H1 (cell line): ENCODE data around the gene THOC7. TPM values are rescaled to one million over a fixed set of nuclear protein-coding genes. Genes with fewer than 3 reads are reported as not detected.

Experiments used
- CTCF ChIA-PET: fragments of 300-600 bp; sonication (Branson Sonifier 250); formaldehyde crosslinking; loops from one replicate; lab custom pipeline; 2021; ENCODE audit not compliant: partially characterized antibody; lab: Charles Lee
- POLR2A ChIA-PET: fragments of 300-600 bp; sonication (Branson Sonifier 250); formaldehyde crosslinking; loops from one replicate; lab custom pipeline; 2021; ENCODE audit warnings: inconsistent platforms; ENCODE audit not compliant: partially characterized antibody; lab: Charles Lee
- DNase-seq, 2 experiments: peaks; one replicate each; pipeline versions ENCODE4 v3.0.0 to v3.0.0-alpha.2; 2010 to 2022; ENCODE audit warnings: low spot score in 2 of 2, low read depth in 1 of 2, mixed read lengths in 1 of 2
- FAIRE-seq: peaks from 2 replicates; lab custom pipeline; 2011; peaks lifted over from hg19 to GRCh38; lab: Jason Lieb, UNC
- H2AFZ ChIP-seq: 2 replicates; pipeline ENCODE4 v1.8.1; 2012; ENCODE audit warnings: low read length, inconsistent platforms
- H2AK5ac ChIP-seq: 2 replicates; pipeline ENCODE4 v1.6.1; 2013; ENCODE audit warnings: low read depth, low read length
- H2BK120ac ChIP-seq: replicated peaks from 2 replicates; pipeline ENCODE3; 2013; ENCODE audit warnings: low read depth, low read length, inconsistent platforms
- H2BK12ac ChIP-seq: 2 replicates; pipeline ENCODE4 v1.6.1; 2013; ENCODE audit warnings: low read depth, low read length
- H2BK15ac ChIP-seq: 2 replicates; pipeline ENCODE4 v1.6.1; 2013; ENCODE audit warnings: low read length
- H2BK20ac ChIP-seq: 2 replicates; pipeline ENCODE4 v1.6.1; 2013; ENCODE audit warnings: low read length
- H2BK5ac ChIP-seq: 2 replicates; pipeline ENCODE4 v1.6.1; 2013; ENCODE audit warnings: low read depth, low read length
- H3K14ac ChIP-seq: 2 replicates; pipeline ENCODE4 v1.6.1; 2013; ENCODE audit warnings: inconsistent platforms; ENCODE audit not compliant: insufficient read length
- H3K18ac ChIP-seq: 2 replicates; pipeline ENCODE4 v1.6.1; 2013; ENCODE audit warnings: low read length; ENCODE audit errors: extremely low read depth
- H3K23ac ChIP-seq: 2 replicates; pipeline ENCODE4 v1.6.1; 2013; ENCODE audit warnings: inconsistent platforms; ENCODE audit not compliant: insufficient read length
- H3K23me2 ChIP-seq: 2 replicates; pipeline ENCODE4 v1.6.1; 2013; ENCODE audit warnings: low read depth, low read length
- H3K27ac ChIP-seq: 2 replicates; pipeline ENCODE4 v1.6.1; 2011; ENCODE audit warnings: low read depth, low read length, inconsistent platforms
- H3K27me3 ChIP-seq, 4 experiments: replicated peaks in 1 of 4; 1 replicate in 1 of 4; 2 replicates in 3 of 4; pipeline versions ENCODE4 v1.6.1 to v1.8.1; 2011 to 2013; ENCODE audit warnings: low read length in 3 of 4, mild to moderate bottlenecking in 3 of 4, inconsistent platforms in 2 of 4, mixed read lengths in 2 of 4, moderate library complexity in 1 of 4; ENCODE audit not compliant: control insufficient read depth in 3 of 4, insufficient read depth in 3 of 4; ENCODE audit errors: extremely low read depth in 1 of 4
- H3K36me3 ChIP-seq, 4 experiments: 2 replicates each; pipeline versions ENCODE4 v1.6.1 to v1.8.1; 2011 to 2013; ENCODE audit warnings: mild to moderate bottlenecking in 4 of 4, low read length in 3 of 4, moderate library complexity in 2 of 4, control low read depth in 1 of 4, inconsistent platforms in 1 of 4; ENCODE audit not compliant: insufficient read depth in 4 of 4, control insufficient read depth in 2 of 4
- H3K4ac ChIP-seq: replicated peaks from 2 replicates; pipeline ENCODE3; 2013; ENCODE audit warnings: low read length, low read depth, mixed read lengths, inconsistent platforms; ENCODE audit not compliant: insufficient read length
- H3K4me1 ChIP-seq, 4 experiments: replicated peaks in 1 of 4; 1 replicate in 1 of 4; 2 replicates in 3 of 4; pipeline versions ENCODE4 v1.6.1 to v1.8.1; 2011 to 2013; ENCODE audit warnings: low read length in 3 of 4, inconsistent platforms in 2 of 4, mixed read lengths in 1 of 4; ENCODE audit not compliant: insufficient read depth in 4 of 4, control insufficient read depth in 3 of 4
- H3K4me2 ChIP-seq, 2 experiments: 2 replicates each; pipeline versions ENCODE4 v1.6.1 to v1.8.1; 2011 to 2013; ENCODE audit warnings: low read depth in 2 of 2, low read length in 2 of 2, control low read depth in 1 of 2, inconsistent platforms in 1 of 2, mild to moderate bottlenecking in 1 of 2; ENCODE audit not compliant: insufficient read depth in 1 of 2
- H3K4me3 ChIP-seq, 4 experiments: fragments of 200-600, 300-600 bp in 1 of 4; sonication (generic), shearing (Covaris generic), sonication (Bioruptor Twin) in 1 of 4; 2 replicates each; pipeline versions ENCODE4 v1.5.1 to v1.8.1; 2011 to 2016; ENCODE audit warnings: low read length in 4 of 4, low read depth in 3 of 4, control low read depth in 2 of 4, inconsistent platforms in 2 of 4, mild to moderate bottlenecking in 2 of 4, mixed read lengths in 1 of 4, moderate library complexity in 1 of 4; ENCODE audit not compliant: insufficient read depth in 2 of 4; ENCODE audit errors: extremely low read depth in 1 of 4
- H3K56ac ChIP-seq: replicated peaks from 2 replicates; pipeline ENCODE3; 2013; ENCODE audit warnings: low read depth, mild to moderate bottlenecking, mixed read lengths, low read length, inconsistent platforms; ENCODE audit not compliant: insufficient read length
- H3K79me1 ChIP-seq: 2 replicates; pipeline ENCODE4 v1.6.1; 2013; ENCODE audit warnings: low read depth, low read length, control low read depth
- H3K79me2 ChIP-seq, 2 experiments: 2 replicates each; pipeline versions ENCODE4 v1.6.1 to v1.8.1; 2012 to 2013; ENCODE audit warnings: low read length in 2 of 2, mild to moderate bottlenecking in 2 of 2, inconsistent platforms in 1 of 2; ENCODE audit not compliant: insufficient read depth in 2 of 2, control insufficient read depth in 1 of 2
- H3K9ac ChIP-seq, 4 experiments: replicated peaks in 1 of 4; 1 replicate in 1 of 4; 2 replicates in 3 of 4; pipeline versions ENCODE4 v1.6.1 to v1.8.1; 2011 to 2013; ENCODE audit warnings: low read depth in 3 of 4, low read length in 3 of 4, control low read depth in 2 of 4, mild to moderate bottlenecking in 2 of 4, moderate library complexity in 2 of 4, inconsistent platforms in 1 of 4; ENCODE audit errors: extremely low read depth in 1 of 4
- H3K9me3 ChIP-seq, 2 experiments: 2 replicates each; pipeline versions ENCODE4 v1.6.1 to v1.8.1; 2012 to 2013; ENCODE audit warnings: mild to moderate bottlenecking in 2 of 2, moderate library complexity in 2 of 2, control low read depth in 1 of 2, inconsistent platforms in 1 of 2, low read depth in 1 of 2, low read length in 1 of 2, mixed read lengths in 1 of 2; ENCODE audit not compliant: insufficient read depth in 2 of 2
- H4K20me1 ChIP-seq, 2 experiments: replicated peaks in 1 of 2; 2 replicates each; pipeline versions ENCODE3 to v1.8.1; 2011 to 2013; ENCODE audit warnings: inconsistent platforms in 2 of 2, low read length in 2 of 2, mild to moderate bottlenecking in 1 of 2; ENCODE audit not compliant: insufficient read depth in 2 of 2, control insufficient read depth in 1 of 2
- H4K5ac ChIP-seq: 2 replicates; pipeline ENCODE4 v1.6.1; 2013; ENCODE audit warnings: low read length, low read depth, mixed read lengths, inconsistent platforms; ENCODE audit not compliant: insufficient read length
- H4K8ac ChIP-seq: 2 replicates; pipeline ENCODE4 v1.8.0; 2013; ENCODE audit warnings: mild to moderate bottlenecking, moderate library complexity, low read length, inconsistent platforms; ENCODE audit not compliant: insufficient read depth; ENCODE audit errors: extremely low read depth
- H4K91ac ChIP-seq: replicated peaks from 2 replicates; pipeline ENCODE3; 2013; ENCODE audit warnings: low read length, mixed read lengths, inconsistent platforms; ENCODE audit not compliant: insufficient read length
- CEBPB ChIP-seq: IDR thresholded peaks from 2 replicates; pipeline ENCODE4 v1.6.1; 2012; ENCODE audit warnings: low read depth, low read length
- E2F6 ChIP-seq: IDR thresholded peaks from 2 replicates; pipeline ENCODE4 v1.6.1; 2012; ENCODE audit warnings: inconsistent platforms
- FOSL1 ChIP-seq: IDR thresholded peaks from 2 replicates; pipeline ENCODE4 v1.6.1; 2011; ENCODE audit warnings: mild to moderate bottlenecking, low read depth, low read length, moderate library complexity; ENCODE audit not compliant: insufficient read depth
- KDM4A ChIP-seq: IDR thresholded peaks from one replicate; pipeline ENCODE4 v1.7.1; 2012; ENCODE audit warnings: low read depth, mild to moderate bottlenecking, moderate library complexity, low read length, inconsistent platforms; ENCODE audit not compliant: severe bottlenecking
- SIN3A ChIP-seq, 2 experiments: IDR thresholded peaks in 1 of 2; conservative IDR thresholded peaks in 1 of 2; 2 replicates each; pipeline ENCODE4 v1.6.1; 2011 to 2012; ENCODE audit warnings: low read length in 2 of 2, improper control_type of control experiment in 1 of 2, low read depth in 1 of 2, mild to moderate bottlenecking in 1 of 2
- USF2 ChIP-seq: IDR thresholded peaks from 2 replicates; pipeline ENCODE4 v1.6.1; 2011; ENCODE audit warnings: low read length, improper control_type of control experiment
- WGBS, 2 experiments: shearing (Covaris generic) in 1 of 2; methylation state at CpG; one replicate each; pipeline versions ENCODE4 v1.1.6 to v1.1.7; 2013 to 2015; ENCODE audit warnings: low lambda C conversion rate in 2 of 2, mixed read lengths in 2 of 2, inconsistent platforms in 1 of 2, low coverage in 1 of 2, missing lambda C conversion rate in 1 of 2; ENCODE audit not compliant: insufficient replicate concordance in 2 of 2, insufficient coverage in 1 of 2, insufficient read length in 1 of 2; ENCODE audit errors: extremely low coverage in 1 of 2, missing lambda C conversion rate in 1 of 2; 5-methylcytosine and 5-hydroxymethylcytosine counted together
- polyA plus RNA-seq, 7 experiments: library from polyadenylated mRNA; depleted of rRNA in 3 of 7; stranded (reverse) in 5 of 7; unstranded in 2 of 7; fragments of >200 nt in 5 of 7; fragments of 200-250 nt in 2 of 7; gene quantifications; 1 replicate in 5 of 7; 2 replicates in 1 of 7; 4 replicates in 1 of 7; pipeline versions ENCODE4 v1.2.1 to v1.2.3, GENCODE V29; 2011 to 2013; ENCODE audit warnings: missing spikeins in 2 of 7, mixed read lengths in 2 of 7
- total RNA-seq: library from RNA; stranded (reverse); fragmentation: NEBNext Ultra II Directional; extraction: Animal tissue kit (Norgen Biotek cat#: 25700); gene quantifications from 2 replicates; pipeline ENCODE4 v1.2.1, GENCODE V29; 2021
- TF ChIP-seq, protein P1 (sequence below): IDR thresholded peaks from 2 replicates; pipeline ENCODE4 v1.6.1; 2012; ENCODE audit warnings: inconsistent platforms

Gene THOC7
- total and polyA plus RNA-seq, 2 of the 8 experiments (the other 6 are each of a cell fraction or from before 2014, with no cell fraction given), result 18.7 to 74.0 TPM

DNA sequence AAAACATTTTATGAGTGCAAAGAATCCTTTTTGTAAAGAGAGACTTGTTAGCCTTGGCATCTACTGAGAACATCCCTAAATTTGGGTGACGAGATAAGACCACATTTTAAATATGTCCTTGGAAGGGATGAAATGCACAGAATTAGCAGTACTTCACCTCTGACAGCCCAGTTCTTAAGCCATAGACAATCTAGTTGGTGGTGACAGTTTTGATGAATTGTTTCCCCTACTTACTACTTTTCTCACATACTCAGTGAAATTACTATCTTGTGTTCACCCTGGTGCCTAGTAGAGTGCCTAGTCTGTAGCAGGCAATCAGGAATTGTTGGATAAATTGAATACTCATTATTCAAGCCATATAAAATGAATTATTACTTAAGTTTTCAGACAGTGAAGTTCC, 45.2 kb upstream of the THOC7 start:
- DNase-seq (no peak), FAIRE-seq (no peak)
- Histone ChIP-seq H3K27ac (no peak overlapping the region), H2BK120ac (no peak overlapping the region), H3K23ac (no peak overlapping the region), H2BK5ac (no peak overlapping the region), H4K5ac (no peak overlapping the region), H3K79me1 (no peaks in the 10 kb centered on the region), H3K23me2 (peaks cover 6% of the 10 kb centered on the region), H3K4me2 (no peak overlapping the region), H3K4me1 (peaks cover 0 to 2% (median 0%) of the 10 kb centered on the region in 4 experiments; a peak in 3 of 7 replicates), H3K18ac (no peak overlapping the region), H3K36me3 (no peaks in the 10 kb centered on the region), H3K4ac (no peak overlapping the region), H3K27me3 (no peaks in the 10 kb centered on the region), H4K8ac (no peak overlapping the region), H2BK20ac (no peak overlapping the region), H2AK5ac (no peak overlapping the region), H2AFZ (no peak overlapping the region), H4K20me1 (peaks cover 0 to 1% of the 10 kb centered on the region in 2 experiments), H3K79me2 (0 out of 4 replicates have a peak, but pooled peaks cover 0 to 2% of the 10 kb centered on the region in 2 experiments), H3K9ac (no peak overlapping the region), H3K14ac (no peak overlapping the region), H2BK15ac (no peak overlapping the region), H3K56ac (no peak overlapping the region), H3K9me3 (no peaks in the 10 kb centered on the region), H2BK12ac (no peak overlapping the region), H4K91ac (no peak overlapping the region), H3K4me3 (no peak overlapping the region)
- ChIA-PET CTCF (no interaction called here), POLR2A (no interaction called here)
- 94% methylated on average over 1 of the region's 1 CpG; no CpG with 5 or more reads in 1 of the 2 experiments for WGBS, 2 experiments
- TF ChIP-seq, protein P1, sequence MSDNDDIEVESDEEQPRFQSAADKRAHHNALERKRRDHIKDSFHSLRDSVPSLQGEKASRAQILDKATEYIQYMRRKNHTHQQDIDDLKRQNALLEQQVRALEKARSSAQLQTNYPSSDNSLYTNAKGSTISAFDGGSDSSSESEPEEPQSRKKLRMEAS, result no peak
- TF ChIP-seq KDM4A (no peak), USF2 (no peak), E2F6 (no peak), SIN3A (conservative IDR thresholded peaks at IDR 0.05 in 1 of 2, IDR thresholded peaks at IDR 0.05 in 1 of 2; ENCODE audit: low read depth in 1 of 2, low read length in 2 of 2) (no peak), CEBPB (no peak), FOSL1 (no peak)
